HG03469 (cell line): ENCODE results near the gene CDIP1.

Experiments used
- ATAC-seq: cut with Tn5 transposase; IDR thresholded peaks from one replicate; pipeline ENCODE4 v1.9.1; 2021; ENCODE audit warnings: mild to moderate bottlenecking, moderate library complexity, moderate number of reproducible peaks; ENCODE audit not compliant: unreplicated experiment

CDIP1 gene

DNA sequence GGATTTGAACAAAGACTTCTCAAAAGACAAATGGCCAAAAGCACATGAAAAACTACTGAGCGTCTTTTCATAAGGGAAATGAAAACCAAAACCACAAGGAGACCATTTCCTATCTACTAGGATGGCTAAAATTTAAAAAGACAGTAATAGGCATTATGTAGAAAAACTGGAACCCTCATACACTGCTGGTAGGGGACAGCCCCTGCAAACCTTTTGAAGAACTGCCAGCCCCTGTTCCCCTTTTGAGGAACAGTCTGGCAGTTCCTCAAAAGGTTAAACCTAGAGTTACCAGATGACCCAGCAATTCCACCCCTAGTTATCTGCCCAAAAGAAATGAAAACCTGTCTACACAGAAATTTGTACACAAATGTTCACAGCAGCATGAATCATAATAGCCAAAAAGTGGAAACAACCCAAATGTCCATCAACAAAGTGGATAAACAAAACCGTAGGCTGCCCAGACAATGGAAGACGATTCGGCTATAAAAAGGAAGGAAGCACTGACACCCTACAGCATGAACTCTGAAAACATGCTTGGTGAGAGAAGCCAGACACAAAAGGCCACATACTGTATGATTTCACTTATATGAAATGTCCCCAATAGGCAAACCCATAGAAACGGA, 22.9 kb downstream of the CDIP1 start:
- no peak for ATAC-seq

DNA sequence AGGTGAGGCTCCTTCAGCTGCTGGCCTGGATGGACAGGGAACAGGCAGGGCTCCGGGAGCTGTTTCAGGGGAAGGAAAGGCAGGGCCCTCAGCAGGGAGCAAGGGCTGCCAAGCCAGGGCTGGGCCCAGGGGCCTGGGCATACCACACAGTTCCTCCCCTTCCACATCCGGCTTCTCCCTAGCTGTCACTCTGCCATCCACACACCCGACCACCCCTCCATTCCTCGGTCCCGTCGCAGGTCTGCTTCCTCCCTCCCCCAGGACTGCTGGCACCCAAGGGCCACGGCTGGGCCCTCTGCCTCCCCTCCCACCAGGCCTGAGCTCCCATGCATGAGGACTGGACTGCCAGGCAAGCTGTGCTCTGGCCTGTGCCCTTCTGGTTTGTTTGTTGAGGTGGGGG, 24.0 kb downstream of the CDIP1 start:
- no peak for ATAC-seq

DNA sequence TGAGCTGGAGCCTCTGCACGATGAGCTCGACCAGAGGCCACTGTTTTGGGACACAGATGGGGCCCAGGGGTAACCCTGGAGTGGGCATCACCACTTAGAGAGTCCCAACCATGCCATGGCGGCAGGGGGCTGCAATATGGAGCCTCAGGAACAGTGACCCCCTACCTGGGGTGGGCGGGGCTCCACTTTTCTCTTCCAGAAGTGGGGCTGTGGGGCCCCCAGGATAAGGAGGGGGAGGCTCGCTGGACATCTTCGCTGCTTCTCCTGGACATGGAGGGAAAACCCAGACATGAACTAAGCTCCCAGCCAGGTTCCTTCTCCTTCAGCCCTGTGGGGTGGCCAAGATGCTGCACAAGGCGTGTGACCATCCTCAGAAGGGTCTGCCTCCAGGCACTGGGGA, 24.7 kb downstream of the CDIP1 start:
- no peak for ATAC-seq

DNA sequence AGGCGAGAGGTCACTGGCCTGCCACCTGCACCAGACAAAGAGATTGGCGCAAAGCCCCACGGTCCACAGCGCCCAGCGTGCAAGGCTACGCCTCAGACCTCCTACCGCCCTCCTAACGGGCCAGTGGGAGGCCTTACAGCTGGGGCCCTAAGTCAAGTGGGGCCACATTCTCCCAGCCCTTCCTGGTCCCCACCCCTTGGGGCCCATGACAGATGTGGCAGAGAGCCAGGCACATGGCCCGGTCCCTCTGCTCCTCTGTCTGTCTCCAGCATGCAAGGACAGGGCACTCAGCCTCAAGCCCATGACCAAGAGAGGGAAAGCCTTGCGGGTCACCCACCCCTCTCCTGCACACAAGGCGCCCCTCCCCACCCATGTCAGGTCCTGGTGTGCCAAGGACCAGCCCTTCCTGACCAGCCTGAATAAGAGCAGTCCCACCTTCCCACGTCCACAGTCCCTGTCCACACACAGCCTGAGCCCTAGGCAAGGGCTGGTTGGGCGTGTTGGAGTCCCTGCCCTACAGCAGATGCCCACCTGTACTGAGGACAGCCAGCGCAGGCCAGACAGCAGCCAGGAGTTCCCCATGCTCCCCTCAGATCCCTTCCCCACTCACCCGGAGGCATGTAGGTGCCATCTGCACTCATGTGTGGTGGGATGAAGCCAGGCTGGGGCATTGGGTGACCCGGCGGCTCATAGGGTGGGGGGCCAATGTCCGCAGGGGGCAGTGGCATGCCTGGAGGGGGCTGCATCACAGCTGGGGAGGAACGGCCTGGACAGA, 25.3 kb downstream of the CDIP1 start:
- no peak for ATAC-seq

DNA sequence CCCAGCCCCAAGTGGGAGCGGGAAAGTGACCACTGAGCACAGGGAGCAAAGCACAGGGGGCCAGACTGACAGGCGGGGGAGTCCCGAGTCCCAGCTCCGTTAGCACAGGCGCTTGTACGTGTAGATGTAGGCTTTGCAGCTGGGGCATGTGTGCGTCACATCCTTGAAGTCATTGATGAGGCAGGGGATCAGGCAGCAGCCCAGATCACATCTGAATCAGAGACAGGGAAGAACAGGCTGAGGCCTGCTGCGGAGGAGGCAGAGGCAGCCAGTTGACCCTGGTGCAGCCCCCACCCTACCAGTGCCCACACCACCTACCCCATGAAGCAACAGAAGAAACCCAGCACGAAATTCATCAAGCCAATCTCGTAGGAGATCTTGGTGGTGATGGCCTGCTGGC, 26.1 kb downstream of the CDIP1 start:
- no peak for ATAC-seq

DNA sequence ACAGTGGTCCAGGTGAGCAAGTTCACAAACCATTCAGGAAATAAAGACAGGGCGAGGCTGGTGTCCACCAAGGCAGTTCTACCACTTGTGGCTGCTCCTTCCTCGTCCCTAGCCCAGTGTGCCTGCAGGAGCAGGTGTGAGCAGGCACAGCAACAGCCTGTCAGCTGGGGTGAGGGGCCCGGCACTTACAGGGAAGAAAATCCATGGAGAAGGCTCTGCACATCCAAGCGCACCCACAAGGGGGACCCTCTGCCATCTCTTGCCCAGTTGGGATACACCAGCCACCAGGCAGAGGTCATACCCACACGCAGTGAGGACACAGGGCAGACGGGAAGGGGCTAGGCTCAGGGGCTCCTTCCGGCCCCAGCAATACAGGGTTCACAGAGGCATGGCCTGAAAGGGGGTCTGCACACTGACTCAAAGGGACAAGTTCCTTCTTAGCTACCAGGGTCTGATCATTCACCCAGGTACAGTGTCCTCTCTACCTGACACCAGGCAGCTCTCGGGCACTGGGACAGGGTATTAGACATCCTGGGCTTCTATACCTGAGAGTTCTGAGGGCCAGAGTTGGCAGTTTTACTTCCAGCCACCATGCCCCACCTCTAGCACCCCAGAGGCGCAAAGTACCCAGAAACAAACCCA, 27.0 kb downstream of the CDIP1 start:
- ATAC-seq = no peak

DNA sequence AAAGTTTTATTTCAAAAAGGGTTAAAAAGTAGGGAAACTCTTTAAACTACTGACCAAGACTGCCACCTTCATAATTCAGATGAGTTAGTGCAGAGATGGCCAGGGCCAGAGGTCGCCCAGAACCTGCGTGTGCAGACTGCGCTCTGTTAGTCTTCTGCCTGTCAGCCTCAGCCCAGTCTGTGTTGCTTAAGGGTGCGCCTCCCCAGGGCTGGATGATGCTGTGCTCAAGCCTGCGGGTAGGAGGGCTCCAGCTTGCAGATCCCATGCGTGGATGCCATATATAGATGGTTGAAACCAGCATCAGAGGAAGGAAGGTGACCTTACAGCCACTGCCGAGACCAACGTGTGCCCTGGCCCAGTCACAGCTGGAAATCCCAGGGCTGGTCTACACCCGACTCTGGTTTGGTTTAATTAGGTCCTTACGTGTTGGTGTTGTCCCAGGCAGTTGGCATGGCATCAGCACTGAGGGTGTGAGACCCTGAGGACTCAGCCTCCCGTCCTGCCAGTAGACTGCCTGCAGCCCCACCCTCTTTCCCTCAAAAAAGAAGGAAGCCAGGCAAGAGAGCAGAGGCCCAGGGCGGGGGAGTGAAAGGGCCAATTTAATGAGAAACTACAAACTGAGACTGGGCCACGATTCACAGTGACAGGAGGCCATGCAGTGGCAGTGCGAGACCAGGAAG, 27.7 kb downstream of the CDIP1 start:
- no peak for ATAC-seq

DNA sequence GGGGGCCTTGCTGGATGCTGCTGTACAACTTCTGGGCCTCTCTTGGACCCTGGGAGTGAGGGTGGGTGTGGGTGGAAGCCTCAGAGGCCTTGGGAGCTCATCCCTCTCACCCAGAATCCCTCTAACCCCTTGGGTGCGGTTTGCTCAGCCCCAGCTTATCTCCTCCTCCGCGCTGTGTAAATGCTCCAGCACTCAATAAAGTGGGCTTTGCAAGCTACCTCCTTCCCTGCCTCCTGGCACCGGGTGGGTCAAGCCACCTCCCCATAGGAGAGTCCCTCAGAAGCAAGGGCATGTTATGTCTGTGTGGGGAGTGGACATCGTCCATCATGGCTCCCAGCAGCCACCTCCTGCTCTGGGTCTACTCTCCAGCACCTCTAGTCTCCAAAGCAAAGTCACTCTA, 28.4 kb downstream of the CDIP1 start:
- ATAC-seq = no peak

DNA sequence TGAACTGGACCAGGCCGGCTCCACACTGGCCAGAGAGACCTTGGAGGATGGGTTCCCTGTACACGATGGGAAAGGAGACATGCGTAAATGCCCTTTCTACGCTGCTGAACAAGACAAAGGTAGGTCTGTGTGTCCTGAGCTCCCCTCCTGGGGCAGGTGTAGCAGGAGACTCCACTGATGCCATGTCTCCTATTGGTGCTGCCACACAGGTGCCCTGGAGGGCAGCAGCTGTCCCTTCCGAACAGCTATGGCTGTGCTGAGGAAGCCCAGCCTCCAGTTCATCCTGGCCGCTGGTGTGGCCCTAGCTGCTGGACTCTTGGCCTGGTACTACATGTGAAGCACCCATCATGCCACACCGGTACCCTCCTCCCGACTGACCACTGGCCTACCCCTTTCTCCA, 29.2 kb downstream of the CDIP1 start:
- no peak for ATAC-seq

DNA sequence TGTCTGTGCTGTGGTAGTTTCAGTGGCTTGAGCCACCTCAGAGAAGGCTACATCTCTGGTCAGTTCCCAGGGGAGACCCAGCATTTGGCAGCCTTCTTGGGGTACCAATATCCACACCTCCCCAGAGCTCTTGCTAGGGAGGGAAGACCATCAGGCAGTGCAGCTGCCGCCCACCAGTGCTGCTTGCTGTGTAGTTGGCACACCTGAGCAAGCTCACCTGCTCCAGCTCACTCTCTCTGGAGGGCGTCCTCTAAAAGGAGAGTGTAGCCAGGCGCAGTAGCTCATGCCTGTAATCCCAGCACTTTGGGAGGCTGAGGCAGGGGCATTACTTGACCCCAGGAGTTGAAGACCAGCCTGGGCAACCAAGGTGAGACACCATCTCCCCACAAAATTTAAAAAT, 29.8 kb downstream of the CDIP1 start:
- no peak for ATAC-seq

DNA sequence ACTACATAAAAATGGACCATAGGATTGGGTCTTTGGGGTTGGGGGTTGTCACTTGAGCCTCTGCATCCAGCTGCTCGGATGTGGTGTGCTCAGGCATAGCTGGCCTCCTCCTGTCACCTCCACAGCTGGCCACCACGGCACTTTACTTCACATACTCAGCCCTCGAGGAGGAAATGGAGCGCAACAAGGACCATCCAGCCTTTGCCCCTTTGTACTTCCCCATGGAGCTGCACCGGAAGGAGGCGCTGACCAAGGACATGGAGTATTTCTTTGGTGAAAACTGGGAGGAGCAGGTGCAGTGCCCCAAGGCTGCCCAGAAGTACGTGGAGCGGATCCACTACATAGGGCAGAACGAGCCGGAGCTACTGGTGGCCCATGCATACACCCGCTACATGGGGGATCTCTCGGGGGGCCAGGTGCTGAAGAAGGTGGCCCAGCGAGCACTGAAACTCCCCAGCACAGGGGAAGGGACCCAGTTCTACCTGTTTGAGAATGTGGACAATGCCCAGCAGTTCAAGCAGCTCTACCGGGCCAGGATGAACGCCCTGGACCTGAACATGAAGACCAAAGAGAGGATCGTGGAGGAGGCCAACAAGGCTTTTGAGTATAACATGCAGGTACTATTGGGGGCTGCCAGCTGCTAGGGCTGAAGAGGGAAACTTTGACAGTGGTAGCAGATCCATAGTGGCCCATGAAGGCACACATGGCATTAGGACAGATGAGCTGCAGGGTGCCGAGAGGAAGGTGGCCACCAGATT, 30.8 kb downstream of the CDIP1 start:
- ATAC-seq = no peak

DNA sequence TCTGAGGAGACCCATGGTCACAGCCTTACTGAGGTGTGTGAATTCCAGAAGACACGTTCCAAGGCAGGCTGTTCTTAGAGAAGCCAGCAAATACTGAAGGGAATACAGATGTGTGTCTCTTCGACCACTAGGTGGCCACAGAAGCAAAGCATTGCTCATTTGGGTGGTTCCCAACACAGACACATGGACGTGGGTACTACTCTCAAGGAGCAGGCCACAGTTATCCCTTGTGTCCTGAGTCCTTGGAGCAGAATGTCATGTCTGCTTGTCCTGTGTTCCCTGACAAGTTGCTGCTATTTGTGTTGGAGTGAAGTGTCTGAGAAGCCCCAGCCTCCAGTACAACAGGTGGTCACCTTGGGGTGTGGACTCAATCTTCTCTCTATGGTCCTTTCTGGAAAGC, 32.1 kb downstream of the CDIP1 start:
- peak; percentile 39 for ATAC-seq

DNA sequence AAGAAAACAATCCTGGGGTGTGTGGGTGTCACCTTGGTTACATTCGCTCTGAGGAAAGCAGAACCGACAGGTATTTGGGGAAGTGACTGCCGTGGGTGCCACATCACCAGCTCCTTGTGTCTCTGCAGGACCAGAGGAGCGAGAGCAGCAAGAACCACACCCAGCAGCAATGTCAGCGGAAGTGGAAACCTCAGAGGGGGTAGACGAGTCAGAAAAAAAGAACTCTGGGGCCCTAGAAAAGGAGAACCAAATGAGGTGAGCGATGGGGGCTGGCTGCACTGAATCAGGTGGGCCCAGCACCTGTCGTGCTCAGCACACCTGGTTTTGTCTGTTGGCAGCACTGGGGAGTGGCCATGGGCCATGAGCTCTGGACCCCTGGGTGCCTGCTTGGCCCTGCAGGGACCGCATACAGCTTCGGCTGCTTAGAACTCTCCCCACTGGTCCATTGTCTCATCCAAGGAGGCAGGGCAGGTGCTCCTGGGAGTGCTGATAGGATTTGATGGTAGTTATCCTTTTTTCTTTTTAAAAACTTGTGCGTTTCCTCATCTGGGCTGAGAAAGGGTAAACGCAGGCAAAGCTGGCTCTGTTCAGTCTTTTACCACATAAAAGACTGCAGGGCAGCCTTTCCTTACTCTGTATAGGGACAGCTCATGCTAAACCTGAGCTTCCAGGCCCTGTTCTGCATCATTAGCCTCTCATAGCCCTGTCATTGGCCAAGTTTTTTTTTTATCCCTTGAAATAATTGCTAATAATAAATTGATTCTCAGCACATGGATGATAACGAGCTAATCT, 33.0 kb downstream of the CDIP1 start:
- ATAC-seq = peak; percentile 60

DNA sequence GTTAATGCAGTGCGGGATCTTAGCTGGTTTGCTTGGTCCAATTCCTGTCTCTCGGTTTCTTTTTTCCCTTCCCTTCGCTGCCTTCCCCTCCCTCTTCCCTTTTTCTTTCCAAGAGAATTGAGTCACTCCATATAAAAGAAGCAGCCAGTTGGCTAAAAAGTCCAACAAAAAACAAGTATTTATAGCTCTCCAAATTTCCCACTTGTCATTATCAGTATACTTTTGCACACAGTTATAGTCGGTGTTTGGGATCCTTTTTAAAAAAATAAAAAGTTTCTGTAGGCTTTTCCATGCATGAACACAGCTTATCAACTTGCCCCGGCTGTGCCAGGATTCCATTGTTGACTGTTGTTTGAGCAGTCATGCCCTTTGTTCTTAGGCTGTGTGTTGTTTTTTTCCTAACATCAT, 37.5 kb downstream of the CDIP1 start:
- no peak for ATAC-seq

DNA sequence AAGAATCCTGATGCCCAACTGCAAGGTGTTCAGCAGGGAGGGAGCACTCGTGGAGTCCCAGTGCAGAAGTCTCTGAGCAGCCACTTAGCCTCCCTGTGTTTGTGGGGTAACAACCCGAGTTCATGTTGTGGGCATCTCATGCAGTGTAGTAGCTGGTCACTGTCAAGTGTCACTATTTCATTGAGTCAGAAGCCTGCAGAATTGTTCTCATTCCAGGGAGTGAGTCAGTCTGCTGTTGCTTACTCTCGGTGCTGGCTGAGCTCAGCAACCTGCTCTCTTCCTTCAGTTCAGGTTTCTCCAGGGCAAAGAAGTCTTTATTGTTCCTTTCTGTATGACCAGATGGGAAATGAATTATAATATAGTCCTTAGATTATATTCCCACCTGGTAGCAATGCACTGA, 38.3 kb downstream of the CDIP1 start:
- no peak for ATAC-seq

DNA sequence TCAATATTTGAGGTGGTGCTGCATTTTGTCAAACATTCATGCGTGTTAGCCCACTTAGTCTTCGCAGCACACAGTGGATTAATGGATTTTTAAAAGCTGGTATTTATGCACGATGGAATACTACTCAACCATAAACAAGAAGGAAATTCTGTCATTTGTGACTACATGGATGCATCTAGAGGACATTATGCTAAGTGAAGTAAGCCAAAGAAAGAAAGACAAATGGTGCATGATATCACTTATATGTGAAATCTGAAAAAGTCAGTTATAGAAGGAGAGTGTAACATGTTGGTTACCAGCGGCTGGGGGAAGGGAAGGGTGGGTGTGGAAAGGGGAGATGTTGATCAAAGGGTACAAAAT, 39.4 kb downstream of the CDIP1 start:
- no peak for ATAC-seq

DNA sequence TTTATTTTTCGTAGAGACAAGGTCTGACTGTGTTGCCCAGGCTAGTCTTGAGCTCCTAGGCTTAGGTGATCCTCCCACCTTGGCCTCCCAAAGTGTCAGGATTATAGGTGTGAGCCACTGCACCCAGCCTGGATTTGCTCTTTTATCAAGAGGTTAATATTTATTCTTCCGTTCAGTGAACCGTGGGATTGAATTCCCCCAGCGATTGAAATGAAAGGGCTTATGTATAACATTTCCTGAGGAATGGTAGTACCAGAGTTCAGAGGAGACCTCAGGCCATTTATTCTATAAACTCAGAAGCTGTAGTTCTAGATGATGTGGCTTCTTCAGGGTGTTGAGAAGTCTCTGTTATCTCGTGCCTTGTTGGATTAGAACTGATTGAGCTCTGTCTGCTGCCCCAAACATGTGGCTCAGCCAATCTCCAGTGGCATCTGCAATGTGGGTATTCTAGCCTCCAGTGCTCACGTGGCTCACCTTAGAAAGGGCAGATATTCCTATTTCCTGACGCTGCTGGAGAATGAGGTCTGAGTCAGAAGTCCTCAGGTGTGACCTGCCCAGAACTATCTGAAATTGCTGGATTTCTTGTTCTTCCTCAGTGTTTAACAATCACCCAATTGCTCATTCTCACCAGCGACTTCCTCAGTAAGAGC, 39.9 kb downstream of the CDIP1 start:
- ATAC-seq = no peak

DNA sequence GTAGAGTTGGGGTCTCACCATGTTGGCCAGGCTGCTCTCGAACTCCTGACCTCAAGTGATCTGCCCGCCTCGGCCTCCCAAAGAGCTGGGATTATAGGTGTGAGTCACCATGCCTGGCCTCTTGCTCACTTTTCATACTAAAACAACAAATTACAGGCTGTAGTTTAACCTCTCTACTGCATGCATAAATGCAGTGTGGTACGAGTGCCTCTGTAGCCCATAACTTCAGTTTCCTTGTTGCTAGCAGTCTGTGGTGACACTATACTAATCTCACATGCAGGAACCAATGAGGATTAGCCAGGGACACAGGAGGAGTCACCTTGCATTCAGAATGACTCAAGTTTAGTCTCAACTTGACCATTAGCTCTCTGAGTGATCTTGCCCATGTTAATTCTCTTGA, 42.3 kb downstream of the CDIP1 start:
- no peak for ATAC-seq

DNA sequence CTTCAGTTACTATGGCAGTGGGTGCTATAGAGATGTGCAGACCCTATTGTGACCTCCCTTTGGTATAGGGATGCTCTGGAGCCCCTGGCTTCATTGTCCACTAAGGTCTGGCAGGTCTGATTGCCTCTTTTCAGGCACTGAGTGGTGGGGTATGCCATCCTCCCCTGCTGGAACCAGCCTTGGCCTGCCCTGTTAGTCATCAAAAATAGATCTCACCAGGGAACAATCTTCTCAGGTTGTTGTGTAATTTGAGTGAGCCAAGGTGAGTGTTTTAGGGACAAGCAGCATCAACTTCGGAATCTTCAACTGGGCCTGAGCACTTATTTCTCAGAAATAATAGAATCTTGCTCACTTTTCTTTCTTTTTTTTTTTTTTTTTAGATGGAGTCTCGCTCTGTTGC, 42.8 kb downstream of the CDIP1 start:
- no peak for ATAC-seq
